ENCODE data around the gene GRHL1.
"Not testable (repeated sequence)": the region's sequence is repeated elsewhere in the genome, so short reads cannot be mapped to it uniquely, and the experiment has no call there.

The GRHL1 gene

DNA sequence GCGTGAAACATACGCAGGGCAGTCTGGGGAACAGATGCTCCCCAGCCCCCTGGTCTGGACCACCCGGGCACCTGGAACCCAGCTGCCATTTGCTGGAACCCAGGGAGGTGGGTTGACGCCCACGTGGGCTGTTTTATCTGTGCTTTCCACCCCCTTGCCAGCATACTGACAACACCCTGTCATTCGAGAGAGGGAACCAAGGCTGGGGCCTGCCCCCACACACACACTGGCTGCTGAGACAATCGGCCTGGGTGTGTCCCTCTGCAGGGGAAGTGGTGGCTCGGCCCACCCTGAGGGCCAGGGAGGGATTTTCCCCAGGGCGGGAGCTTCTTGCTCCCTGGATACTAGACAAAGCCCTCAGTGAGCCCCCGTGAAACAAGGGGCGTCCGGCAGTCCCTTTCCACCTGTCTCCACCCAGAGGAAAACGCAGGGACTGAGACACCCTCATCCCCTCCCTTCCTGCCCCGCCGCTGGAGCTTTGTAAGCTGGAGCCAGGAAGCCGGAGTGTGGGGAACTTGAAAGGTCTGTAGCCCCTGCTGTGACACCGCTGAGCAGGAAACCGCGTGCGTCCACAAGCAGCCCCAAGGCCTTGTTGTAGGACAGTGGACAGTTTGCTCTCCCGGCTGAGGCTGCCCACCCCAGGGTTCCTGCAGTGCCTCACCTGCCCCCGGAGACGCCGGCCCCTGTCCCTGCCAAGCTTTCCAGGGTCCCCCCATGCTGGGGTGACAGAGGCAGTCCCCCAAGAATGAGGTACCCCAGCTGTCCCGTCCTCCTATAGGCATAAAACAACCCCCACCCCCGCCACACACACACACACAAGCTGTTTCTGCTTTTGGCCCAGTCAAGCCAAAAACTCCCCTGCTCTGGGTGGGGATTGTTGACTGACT, 77.7 kb downstream of the GRHL1 start:
- in situ Hi-C loops (cut with HindIII; ENCODE audit: low pct_ligation_motif_present, low pct_unique_long_range_greater_than_20kb, low sequenced_read_pairs): loop anchor here (25.0 kb wide), 1 partner anchor 217 kb away; no protein-coding TSS in a partner anchor
- no peak for DNase-seq

GRCh38 chr2:10029875-10030223, 78.4 kb downstream of the GRHL1 start:
- DNase-seq: no peak
- in situ Hi-C loops (cut with HindIII; ENCODE audit: low pct_ligation_motif_present, low pct_unique_long_range_greater_than_20kb, low sequenced_read_pairs): loop anchor here (25.0 kb wide), 1 partner anchor 218 kb away; no protein-coding TSS in a partner anchor

DNA sequence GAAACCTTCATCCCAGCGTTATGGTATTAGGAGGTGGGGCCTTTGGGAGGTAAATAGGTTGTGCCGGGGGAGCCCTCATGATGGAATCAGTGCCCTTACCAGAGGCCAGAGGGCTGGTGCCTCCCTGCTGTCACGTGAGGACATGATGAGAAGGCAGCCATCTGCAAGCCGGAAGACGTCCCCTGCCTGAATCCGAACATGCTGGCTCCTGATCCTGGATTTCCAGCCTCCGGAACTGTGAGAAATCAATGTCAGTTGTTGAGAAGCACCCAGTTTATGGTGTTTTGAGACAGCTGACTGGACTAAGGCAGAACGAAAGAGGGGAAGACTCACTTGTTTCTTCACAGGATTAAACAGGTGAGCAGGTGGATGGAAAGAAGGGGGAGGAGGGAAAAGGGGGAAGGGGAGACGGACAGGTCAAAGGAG, 78.8 kb downstream of the GRHL1 start:
- in situ Hi-C loops (cut with HindIII; ENCODE audit: low pct_ligation_motif_present, low pct_unique_long_range_greater_than_20kb, low sequenced_read_pairs): loop anchor here (25.0 kb wide), 1 partner anchor 218 kb away; no protein-coding TSS in a partner anchor
- DNase-seq: no peak

DNA sequence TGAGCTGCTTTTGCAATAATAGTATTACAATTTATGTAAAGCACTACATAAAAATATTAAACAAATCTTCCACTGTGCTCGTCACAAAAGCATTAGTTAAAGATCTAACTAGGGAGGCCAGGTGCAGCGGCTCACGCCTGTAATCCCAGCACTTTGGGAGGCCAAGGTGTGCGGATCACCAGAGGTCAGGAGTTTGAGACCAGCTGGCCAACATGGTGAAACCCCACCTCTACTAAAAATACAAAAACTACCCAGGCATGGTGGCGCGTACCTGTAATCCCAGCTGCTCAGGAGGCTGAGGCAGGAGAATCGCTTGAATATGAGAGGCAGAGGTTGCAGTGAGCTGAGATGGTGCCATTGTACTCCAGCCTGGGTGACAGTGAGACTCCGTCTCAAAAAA, 79.3 kb downstream of the GRHL1 start:
- in situ Hi-C loops (cut with HindIII; ENCODE audit: low pct_ligation_motif_present, low pct_unique_long_range_greater_than_20kb, low sequenced_read_pairs): loop anchor here (25.0 kb wide), 1 partner anchor 218 kb away; no protein-coding TSS in a partner anchor
- not testable (repeated sequence) for DNase-seq

DNA sequence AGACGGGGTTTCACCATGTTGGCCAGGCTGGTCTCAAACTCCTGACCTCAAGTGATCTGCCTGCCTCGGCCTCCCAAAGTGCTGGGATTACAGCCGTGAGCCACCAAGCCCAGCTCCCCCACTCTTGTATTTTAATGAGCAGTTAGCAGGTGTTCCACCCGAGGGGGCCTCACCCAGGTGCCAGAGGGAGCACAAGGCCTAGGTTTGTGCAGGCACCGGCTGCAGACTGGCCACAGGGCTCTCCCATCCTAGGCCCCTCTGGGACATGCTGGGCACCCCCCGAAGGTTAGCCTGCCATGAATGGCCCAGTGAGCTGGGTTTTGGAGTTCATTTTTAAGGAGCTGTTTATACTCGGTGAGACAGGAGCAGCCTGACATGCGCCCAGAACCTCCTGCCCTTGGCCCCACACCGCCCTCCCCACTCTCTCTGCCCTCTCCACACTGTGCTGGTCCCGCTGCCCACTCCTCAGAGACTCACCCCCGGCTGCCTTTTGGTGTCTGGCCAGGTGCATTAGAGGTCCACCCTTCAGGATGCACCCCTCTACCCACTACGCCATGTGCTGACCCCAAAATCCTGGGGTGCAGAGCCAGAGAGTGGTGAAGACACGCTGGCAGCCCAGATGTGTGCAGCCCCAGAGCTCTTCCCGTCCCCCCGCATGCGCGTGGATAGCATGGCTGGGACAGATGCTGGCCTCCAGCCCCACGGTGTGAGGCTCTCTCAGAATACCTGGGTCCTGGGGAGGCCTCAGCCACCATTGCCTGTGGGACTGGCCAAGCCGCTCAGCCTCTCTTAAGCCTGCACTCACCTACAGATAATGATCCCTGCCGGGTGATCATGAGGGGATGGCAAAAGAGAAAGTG, 80.6 kb downstream of the GRHL1 start:
- DNase-seq: no peak
- in situ Hi-C loops (cut with HindIII; ENCODE audit: low pct_ligation_motif_present, low pct_unique_long_range_greater_than_20kb, low sequenced_read_pairs): loop anchor here (25.0 kb wide), 1 partner anchor 220 kb away; no protein-coding TSS in a partner anchor

- in situ Hi-C loops (cut with HindIII; ENCODE audit: low pct_ligation_motif_present, low pct_unique_long_range_greater_than_20kb, low sequenced_read_pairs): loop anchor here (25.0 kb wide), 1 partner anchor 220 kb away; no protein-coding TSS in a partner anchor
- no peak for DNase-seq
Observed at GRCh38 chr2:10032746-10033105, 81.2 kb downstream of the GRHL1 start.

DNA sequence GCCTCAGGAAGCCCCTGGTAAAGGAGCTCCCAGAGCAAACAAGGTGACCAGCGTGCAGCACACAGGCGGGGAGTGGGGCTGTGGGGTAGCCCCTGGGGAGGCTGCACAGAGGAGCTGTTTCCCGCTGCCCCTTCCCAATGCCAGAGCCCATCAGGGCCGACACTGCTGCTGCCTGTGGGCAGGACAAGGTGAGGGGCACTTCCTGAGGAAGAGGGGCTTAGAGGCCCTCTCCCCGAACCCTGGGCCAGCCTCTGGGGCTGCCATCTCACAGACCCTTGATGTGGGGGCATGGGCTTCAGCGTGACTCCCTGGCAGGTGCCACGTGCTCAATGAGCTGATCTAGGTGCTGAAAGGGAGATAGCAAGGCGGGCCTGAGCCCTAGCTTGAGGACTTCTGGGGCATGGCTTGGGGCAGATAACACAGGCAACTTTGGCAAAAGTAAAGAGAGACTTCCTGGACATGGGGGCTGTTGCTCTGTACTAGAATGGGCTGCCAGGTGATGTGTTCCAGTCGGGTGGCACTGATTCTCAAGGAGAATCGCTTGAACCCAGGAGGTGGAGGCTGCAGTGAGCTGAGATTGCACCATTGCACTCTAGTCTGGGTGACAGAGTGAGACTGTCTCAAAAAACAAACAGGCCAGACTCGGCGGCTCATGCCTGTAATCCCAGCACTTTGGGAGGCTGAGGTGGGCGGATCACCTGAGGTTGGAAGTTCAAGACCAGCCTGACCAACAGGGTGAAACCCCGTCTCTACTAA, 81.9 kb downstream of the GRHL1 start:
- no peak for DNase-seq
- in situ Hi-C loops (cut with HindIII; ENCODE audit: low pct_ligation_motif_present, low pct_unique_long_range_greater_than_20kb, low sequenced_read_pairs): loop anchor here (25.0 kb wide), 1 partner anchor 221 kb away; no protein-coding TSS in a partner anchor

DNA sequence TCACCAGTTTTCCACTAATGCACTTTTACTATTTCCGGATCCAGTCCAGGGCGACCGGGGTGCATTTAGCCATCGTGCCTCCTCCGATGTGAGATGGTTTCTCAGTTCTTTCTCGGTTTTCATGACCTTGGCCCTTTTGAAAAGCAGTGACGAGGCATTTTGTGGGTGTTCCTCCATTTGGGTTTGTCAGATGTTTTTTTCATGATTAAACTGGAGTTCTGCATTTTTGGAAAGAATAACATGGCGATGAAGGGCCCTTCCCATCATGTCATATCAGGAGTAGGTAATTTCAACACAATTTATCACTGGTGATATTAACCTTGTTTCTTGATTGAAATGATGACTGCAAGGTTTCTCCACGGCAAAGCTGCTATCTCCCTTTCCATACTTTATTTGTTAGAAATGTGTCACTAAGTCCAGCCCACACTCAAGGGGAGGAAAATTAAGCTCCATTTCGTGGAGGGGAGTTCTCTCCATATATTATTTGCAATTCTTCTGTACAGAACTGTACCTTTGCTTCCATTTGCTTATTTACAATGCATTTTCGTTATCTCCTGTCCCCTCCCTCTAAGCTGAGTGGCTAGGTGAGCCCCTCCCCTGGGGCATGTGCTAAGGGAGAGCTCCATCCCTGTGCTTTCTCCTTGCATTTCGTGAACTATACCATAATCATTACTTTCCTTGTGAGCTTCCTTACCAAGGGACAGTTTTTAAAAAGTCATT, 83.0 kb downstream of the GRHL1 start:
- DNase-seq: no peak
- in situ Hi-C loops (cut with HindIII; ENCODE audit: low pct_ligation_motif_present, low pct_unique_long_range_greater_than_20kb, low sequenced_read_pairs): loop anchor here (25.0 kb wide), 1 partner anchor 222 kb away; no protein-coding TSS in a partner anchor

DNA sequence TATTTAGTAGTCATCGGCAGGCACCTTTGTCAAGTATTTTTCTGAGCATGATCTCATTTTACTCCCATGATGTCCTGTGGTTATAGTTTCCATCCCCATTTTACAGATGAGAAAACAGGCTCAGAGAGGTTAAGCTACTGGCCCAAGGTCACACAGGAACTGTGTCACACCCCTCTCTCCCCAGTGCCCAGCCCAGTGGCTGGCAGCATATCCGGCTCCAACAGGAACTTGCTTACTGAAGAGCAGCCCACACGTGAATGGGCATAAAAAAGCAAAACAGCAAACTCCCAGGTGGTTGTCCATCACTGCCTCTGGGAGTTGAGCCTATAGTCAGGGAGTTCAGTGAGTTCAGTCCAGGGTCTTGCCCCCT, 83.5 kb downstream of the GRHL1 start:
- in situ Hi-C loops (cut with HindIII; ENCODE audit: low pct_ligation_motif_present, low pct_unique_long_range_greater_than_20kb, low sequenced_read_pairs): loop anchor here (25.0 kb wide), 1 partner anchor 223 kb away; no protein-coding TSS in a partner anchor
- no peak for DNase-seq

DNA sequence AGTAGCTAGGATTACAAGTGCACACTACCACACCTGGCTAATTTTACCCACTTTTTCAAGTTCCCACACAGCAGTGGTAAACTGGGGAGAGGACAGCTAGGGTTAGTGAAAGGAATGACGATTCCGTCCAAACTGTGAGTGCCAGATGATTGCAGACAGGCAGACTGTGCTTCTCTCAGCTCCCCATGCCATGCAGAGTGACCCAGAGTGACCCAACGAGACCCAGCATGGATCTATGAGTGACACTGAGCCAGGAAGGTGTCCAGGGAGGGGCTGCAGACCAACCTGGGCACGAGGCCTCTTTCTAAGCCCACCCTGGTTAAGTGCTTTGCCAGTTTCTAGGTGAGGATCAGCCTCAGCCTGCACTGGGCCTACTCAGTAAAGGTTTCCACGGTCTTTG, 84.1 kb downstream of the GRHL1 start:
- in situ Hi-C loops (cut with HindIII; ENCODE audit: low pct_ligation_motif_present, low pct_unique_long_range_greater_than_20kb, low sequenced_read_pairs): loop anchor here (25.0 kb wide), 1 partner anchor 223 kb away; no protein-coding TSS in a partner anchor
- no peak for DNase-seq

DNA sequence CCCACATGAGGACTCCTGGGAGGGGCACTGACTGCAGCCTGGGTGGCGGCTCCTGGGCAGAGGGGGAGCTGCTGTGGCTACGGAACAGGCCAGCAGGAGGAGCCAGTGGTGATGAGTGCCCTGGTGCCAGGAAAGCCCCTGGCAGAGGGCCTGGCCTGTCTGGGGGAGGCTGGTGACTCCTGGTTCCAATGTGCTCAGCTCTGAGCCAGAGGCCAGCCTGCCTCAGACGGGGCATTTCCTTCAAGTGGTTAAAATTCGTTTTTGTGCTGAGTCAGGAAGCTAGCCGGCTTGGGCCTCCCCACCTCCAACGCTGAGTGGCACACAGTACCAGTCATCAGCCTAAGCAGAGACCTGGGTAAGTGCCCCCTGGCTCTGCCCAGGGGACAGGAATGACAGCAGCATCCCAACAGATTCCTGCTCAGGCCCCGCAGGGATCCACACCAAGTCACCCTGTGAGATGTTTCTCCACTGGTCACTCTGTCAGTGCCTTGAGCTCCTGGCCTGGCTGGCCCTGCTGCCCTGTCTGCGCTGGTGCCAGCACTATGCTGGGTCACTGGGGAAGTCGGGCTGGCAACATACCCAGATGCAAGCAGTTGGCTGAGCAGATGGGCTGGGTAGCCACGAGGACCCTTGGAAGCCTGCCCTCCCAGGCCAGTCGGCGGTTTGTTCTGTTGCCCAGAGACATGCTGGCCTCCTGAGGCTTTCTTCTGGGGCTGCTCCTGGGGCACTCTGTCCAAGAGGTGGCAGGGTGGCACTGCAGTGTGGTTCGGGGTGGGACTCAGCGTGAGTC, 84.8 kb downstream of the GRHL1 start:
- peak; percentile 87 for DNase-seq
- in situ Hi-C loops (cut with HindIII; ENCODE audit: low pct_ligation_motif_present, low pct_unique_long_range_greater_than_20kb, low sequenced_read_pairs): loop anchor here (25.0 kb wide), 1 partner anchor 224 kb away; no protein-coding TSS in a partner anchor

DNA sequence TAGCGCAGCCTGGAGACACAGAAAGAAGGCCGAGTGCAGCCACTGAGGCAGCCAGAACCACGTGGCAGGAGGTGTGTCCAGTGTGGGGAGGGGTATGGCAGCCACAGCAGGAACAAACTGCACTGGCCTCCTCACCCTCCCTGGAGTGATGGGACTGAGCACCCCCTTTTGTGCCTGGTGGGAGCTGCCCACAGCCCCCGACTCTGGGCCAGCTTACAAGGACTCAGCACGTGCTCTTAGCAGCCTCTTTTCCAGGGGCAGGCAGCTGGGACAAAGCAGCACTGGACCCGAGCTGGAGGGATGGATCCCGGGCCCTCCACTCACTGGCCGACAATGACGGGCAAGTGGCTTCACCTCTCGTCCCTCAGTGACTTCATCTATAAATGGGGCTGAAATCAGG, 86.6 kb downstream of the GRHL1 start:
- in situ Hi-C loops (cut with HindIII; ENCODE audit: low pct_ligation_motif_present, low pct_unique_long_range_greater_than_20kb, low sequenced_read_pairs): loop anchor here (25.0 kb wide), 1 partner anchor 226 kb away; no protein-coding TSS in a partner anchor
- DNase-seq: no peak

DNA sequence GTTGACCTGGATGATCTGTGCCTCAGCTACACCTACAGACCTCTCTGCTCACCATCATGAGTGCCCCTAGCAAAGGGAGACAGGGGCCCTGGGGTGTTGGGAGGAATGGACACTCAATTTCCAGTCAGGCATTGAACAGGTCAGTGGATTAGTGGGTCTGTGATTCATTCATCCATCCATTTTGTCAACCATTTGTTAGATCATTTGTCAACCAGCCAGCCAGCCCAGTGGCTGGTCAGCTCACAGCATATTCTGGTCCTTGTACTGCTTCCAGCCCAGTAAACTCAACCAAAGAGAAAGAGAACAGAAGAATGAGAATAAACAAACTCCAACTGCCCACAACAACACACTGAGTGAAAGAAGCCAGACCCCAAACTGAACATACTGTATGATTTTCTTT, 87.2 kb downstream of the GRHL1 start:
- in situ Hi-C loops (cut with HindIII; ENCODE audit: low pct_ligation_motif_present, low pct_unique_long_range_greater_than_20kb, low sequenced_read_pairs): loop anchor here (25.0 kb wide), 1 partner anchor 226 kb away; no protein-coding TSS in a partner anchor
- DNase-seq: no peak

DNA sequence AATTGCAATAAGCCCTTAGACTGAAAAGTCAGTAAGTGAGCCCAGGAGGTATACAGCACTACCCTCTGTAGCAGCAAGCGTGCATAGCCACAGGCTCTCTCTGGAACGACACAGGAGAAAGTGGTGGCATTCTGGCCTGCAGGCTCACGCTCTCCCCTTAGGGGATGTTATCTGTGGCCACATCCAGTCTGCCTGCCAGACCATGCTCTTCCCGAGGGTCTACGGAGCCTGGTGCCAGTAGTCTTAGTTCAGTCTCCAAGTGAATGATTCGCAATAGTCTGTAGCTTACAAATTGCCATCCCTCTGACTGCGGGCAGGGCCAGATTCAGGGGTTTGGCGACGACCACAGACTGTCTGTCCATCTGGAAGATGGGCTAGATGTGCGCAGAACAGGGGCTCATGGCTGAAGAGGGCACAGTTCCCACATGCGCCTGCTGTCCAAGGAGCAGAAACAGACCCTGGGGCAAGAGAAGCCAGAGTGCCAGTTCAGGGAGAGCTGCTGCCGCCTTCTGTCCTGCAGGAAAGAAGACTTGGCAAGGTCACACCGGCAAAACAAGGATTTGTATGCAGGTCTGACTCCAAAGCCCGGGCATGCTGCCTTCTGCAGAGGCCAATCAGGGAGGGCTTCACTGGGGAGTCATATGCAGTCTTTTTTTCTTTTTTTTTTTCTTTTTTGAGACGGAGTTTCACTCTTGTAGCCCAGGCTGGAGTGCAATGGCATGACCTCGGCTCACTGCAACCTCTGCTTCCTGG, 88.3 kb downstream of the GRHL1 start:
- in situ Hi-C loops (cut with HindIII; ENCODE audit: low pct_ligation_motif_present, low pct_unique_long_range_greater_than_20kb, low sequenced_read_pairs): loop anchor here (25.0 kb wide), 1 partner anchor 228 kb away; no protein-coding TSS in a partner anchor
- DNase-seq: no peak

GRCh38 chr2:10041711-10042110, 90.2 kb downstream of the GRHL1 start:
- no peak for DNase-seq
- in situ Hi-C loops (cut with HindIII; ENCODE audit: low pct_ligation_motif_present, low pct_unique_long_range_greater_than_20kb, low sequenced_read_pairs): loop anchor here (25.0 kb wide), 1 partner anchor 229 kb away; no protein-coding TSS in a partner anchor

Measured in ACHN (cell line).